Peyer's patch (tissue), 4 donors: ENCODE measurements around the gene CYP20A1.
"Not testable (repeated sequence)": the region's sequence is repeated elsewhere in the genome, so short reads cannot be mapped to it uniquely, and the experiment has no call there.

Source experiments
- CTCF ChIP-seq, 6 experiments: fragments of 450-650 bp in 4 of 6; fragments of 200-600 bp in 2 of 6; sonication (generic) in 1 of 6; IDR thresholded peaks; one replicate each; pipeline ENCODE4 v1.5.1; 2017 to 2019; ENCODE audit warnings: antibody characterized with exemption in 6 of 6, mild to moderate bottlenecking in 3 of 6, moderate library complexity in 1 of 6
- POLR2A ChIP-seq, 2 donors: fragments of 450-650 bp; IDR thresholded peaks; one replicate each; pipeline ENCODE4 v1.5.1; 2017; ENCODE audit warnings: antibody characterized with exemption in 2 of 2, mild to moderate bottlenecking in 2 of 2, moderate library complexity in 2 of 2

DNA sequence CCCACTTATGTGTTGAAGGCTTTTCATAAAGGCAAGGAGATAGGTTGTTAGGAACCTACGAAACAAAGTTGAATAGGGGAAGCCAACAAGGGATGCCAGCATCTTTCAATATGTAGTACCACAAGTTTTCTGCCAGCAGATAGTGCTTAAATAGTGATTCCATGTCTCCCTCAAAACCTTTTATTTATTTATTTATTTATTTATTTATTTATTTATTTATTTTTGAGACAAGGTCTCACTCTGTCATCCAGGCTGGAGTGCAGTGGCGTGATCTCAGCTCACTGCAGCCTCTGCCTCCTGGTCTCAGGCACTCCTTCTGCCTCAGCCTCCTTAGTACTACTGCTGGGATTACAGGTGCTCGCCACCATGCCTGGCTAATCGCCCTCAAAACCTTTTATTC, 103.6 kb downstream of the CYP20A1 start:
- not testable (repeated sequence) for TF ChIP-seq CTCF, POLR2A (IDR thresholded peaks at IDR 0.05)
